Measurements from ENCODE around the gene FRAS1. TPM values are rescaled to one million over a fixed set of nuclear protein-coding genes. Genes with fewer than 3 reads are reported as not detected.

The FRAS1 gene
- total RNA-seq, 4 donors from 2014 or later: 3.4 to 11.7 (median 4.2) TPM

DNA sequence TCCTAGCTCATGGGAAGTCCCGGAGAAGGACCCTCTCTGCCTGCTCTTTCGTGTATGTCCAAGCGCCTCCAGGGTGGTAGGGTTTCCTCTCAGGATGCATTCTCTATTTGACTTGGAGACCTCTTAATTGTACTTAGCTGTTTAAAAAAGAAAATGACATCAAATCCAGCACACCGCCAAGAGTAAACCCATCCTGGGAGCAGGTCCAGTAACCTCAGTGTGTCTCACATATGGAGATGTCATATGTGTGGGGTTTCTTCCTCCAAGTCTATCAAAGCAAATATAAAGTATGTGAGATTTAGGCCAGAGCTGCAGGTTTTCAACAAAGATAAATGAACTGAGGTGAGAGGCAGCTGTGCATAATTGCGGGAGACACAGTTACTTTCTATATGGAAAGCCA, 285.0 kb downstream of the FRAS1 start:
- TF ChIP-seq POLR2A (IDR thresholded peaks at IDR 0.05): no peak
- TF ChIP-seq POLR2AphosphoS5 (IDR thresholded peaks at IDR 0.05): no peak
- TF ChIP-seq CTCF (IDR thresholded peaks at IDR 0.05): no peak
- no peak for TF ChIP-seq EP300 (IDR thresholded peaks at IDR 0.05)
- H3K4me3 ChIP-seq: no peak overlapping the region
- no peaks in the 10 kb centered on the region for H3K27me3 ChIP-seq
- WGBS, 2 donors (ENCODE audit: low coverage in 1 of 2): 41 to 78% methylated on average over 5 of the region's 5 CpGs
- ATAC-seq: no peak
- H3K4me1 ChIP-seq: no peaks in the 10 kb centered on the region
- H3K27ac ChIP-seq: no peak overlapping the region
- H3K36me3 ChIP-seq: no peaks in the 10 kb centered on the region
- H3K9me3 ChIP-seq: no peaks in the 10 kb centered on the region

DNA sequence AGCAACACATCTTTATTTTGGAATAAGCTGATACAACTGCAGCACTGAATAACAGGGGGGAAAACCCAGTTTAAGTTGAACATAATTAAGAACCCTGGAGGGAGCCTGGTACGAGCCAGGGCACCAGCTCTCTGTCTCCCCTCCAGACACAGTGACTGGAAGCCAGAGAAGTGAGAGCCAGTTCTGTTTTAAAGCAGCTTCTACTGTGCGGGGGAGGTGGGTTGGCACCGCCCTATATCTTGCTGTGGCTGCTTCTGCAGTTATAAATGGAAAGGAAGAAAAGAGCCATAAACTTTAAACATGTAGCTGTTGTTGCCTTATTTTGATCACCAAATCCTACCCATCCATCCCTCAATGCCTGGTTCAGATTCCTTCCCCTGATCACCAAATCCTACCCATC, 286.6 kb downstream of the FRAS1 start:
- Histone ChIP-seq H3K4me3 (no peak overlapping the region), H3K27ac (no peak overlapping the region), H3K4me1 (no peaks in the 10 kb centered on the region), H3K36me3 (no peaks in the 10 kb centered on the region), H3K27me3 (no peaks in the 10 kb centered on the region), H3K9me3 (no peaks in the 10 kb centered on the region)
- TF ChIP-seq CTCF (IDR thresholded peaks at IDR 0.05) (no peak), POLR2A (IDR thresholded peaks at IDR 0.05) (no peak), POLR2AphosphoS5 (IDR thresholded peaks at IDR 0.05) (no peak), EP300 (IDR thresholded peaks at IDR 0.05) (no peak)
- ATAC-seq: no peak
- WGBS, 2 donors (ENCODE audit: low coverage in 1 of 2): 56 to 61% methylated on average over 3 of the region's 3 CpGs

DNA sequence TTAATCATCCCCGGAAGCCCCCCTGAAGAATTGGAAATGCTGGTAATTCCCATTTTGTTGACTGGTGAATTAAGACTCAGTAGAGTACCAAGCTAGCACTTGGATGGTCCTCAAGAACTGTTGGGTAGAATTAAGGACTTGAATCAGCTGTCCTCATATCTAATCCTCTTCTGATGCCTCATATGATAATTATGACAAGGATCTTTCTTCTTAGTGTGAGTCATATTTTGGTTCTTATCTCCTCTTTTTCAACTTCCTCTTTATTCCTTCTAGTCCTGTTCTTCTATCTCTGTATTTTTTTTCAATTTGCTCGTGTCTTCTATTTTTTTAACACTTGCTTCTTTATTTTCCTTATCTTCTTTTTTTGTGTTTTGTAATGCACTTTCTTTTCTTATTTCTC, 288.1 kb downstream of the FRAS1 start:
- Histone ChIP-seq H3K9me3 (no peaks in the 10 kb centered on the region), H3K27me3 (no peaks in the 10 kb centered on the region), H3K36me3 (no peaks in the 10 kb centered on the region), H3K27ac (no peak overlapping the region), H3K4me1 (no peaks in the 10 kb centered on the region), H3K4me3 (no peak overlapping the region)
- no peak for ATAC-seq
- 74 to 96% methylated on average over 2 of the region's 2 CpGs for WGBS, 2 donors (ENCODE audit: low coverage in 1 of 2)
- TF ChIP-seq EP300 (IDR thresholded peaks at IDR 0.05) (no peak), POLR2A (IDR thresholded peaks at IDR 0.05) (no peak), POLR2AphosphoS5 (IDR thresholded peaks at IDR 0.05) (no peak), CTCF (IDR thresholded peaks at IDR 0.05) (no peak)

DNA sequence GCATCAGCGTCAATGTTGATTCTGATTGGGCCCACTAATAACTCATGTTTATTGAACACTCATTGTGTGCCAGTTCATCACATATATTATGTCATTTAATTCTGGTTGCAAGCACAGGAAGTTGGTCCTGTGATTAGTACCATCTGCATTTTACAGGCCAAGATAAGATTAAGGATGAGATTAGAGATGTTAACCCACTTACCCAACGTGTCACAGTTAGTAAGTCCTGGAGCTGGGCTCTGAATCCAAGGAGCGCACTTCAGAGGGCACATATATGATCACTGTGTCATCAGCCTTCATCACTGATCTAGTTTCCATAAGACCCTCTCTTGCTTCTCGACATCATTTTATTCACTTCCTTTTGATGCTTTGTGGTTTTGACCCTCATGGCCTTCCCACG, 289.1 kb downstream of the FRAS1 start:
- ATAC-seq: no peak
- H3K9me3 ChIP-seq: no peaks in the 10 kb centered on the region
- no peak overlapping the region for H3K27ac ChIP-seq
- no peaks in the 10 kb centered on the region for H3K27me3 ChIP-seq
- no peak overlapping the region for H3K4me3 ChIP-seq
- no peaks in the 10 kb centered on the region for H3K4me1 ChIP-seq
- 86 to 89% methylated on average over 2 to 5 of the region's 5 CpGs for WGBS, 2 donors (ENCODE audit: low coverage in 1 of 2)
- H3K36me3 ChIP-seq: no peaks in the 10 kb centered on the region
- TF ChIP-seq CTCF (IDR thresholded peaks at IDR 0.05) (no peak), POLR2AphosphoS5 (IDR thresholded peaks at IDR 0.05) (no peak), POLR2A (IDR thresholded peaks at IDR 0.05) (no peak), EP300 (IDR thresholded peaks at IDR 0.05) (no peak)

- ATAC-seq: no peak
- no peak for TF ChIP-seq EP300 (IDR thresholded peaks at IDR 0.05)
- TF ChIP-seq POLR2A (IDR thresholded peaks at IDR 0.05): no peak
- TF ChIP-seq POLR2AphosphoS5 (IDR thresholded peaks at IDR 0.05): no peak
- no peak for TF ChIP-seq CTCF (IDR thresholded peaks at IDR 0.05)
- Histone ChIP-seq H3K9me3 (no peaks in the 10 kb centered on the region), H3K27me3 (no peaks in the 10 kb centered on the region), H3K4me3 (no peak overlapping the region), H3K27ac (no peak overlapping the region), H3K36me3 (no peaks in the 10 kb centered on the region), H3K4me1 (no peaks in the 10 kb centered on the region)
- WGBS, 2 donors (ENCODE audit: low coverage in 1 of 2): 96 to 100% methylated on average over 1 to 3 of the region's 3 CpGs
Observed at GRCh38 chr4:78347527-78347926, 290.4 kb downstream of the FRAS1 start.
